ENCODE results near the gene GHDC.

The GHDC gene

GRCh38 chr17:42236760-42237159 lies 42.5 kb upstream of the GHDC start:
- TF ChIP-seq CTCF (IDR thresholded peaks at IDR 0.05) = no peak
- H3K4me1 ChIP-seq (ENCODE audit: control insufficient read depth in 1 of 2, insufficient read depth in 1 of 2, low read depth in 1 of 2, low read length in 1 of 2) = no peaks in the 10 kb centered on the region
- H3K9me3 ChIP-seq = no peaks in the 10 kb centered on the region
- H3K36me3 ChIP-seq = peaks cover 2% of the 10 kb centered on the region
- no peak overlapping the region for H3K27ac ChIP-seq
- no peak overlapping the region for H3K4me3 ChIP-seq (ENCODE audit: low read depth in 1 of 2, low read length in 1 of 2)
- H3K27me3 ChIP-seq = no peaks in the 10 kb centered on the region

- Histone ChIP-seq H3K27me3 (no peaks in the 10 kb centered on the region), H3K4me3 (ENCODE audit: low read depth in 1 of 2, low read length in 1 of 2) (no peak overlapping the region), H3K4me1 (ENCODE audit: control insufficient read depth in 1 of 2, insufficient read depth in 1 of 2, low read depth in 1 of 2, low read length in 1 of 2) (peaks cover under 1 to 2% of the 10 kb centered on the region in 2 experiments), H3K36me3 (peaks cover 27% of the 10 kb centered on the region), H3K27ac (peak overlapping the region; percentile 36), H3K9me3 (no peaks in the 10 kb centered on the region)
- TF ChIP-seq CTCF (IDR thresholded peaks at IDR 0.05) = no peak
Observed at GRCh38 chr17:42233994-42234393, 39.7 kb upstream of the GHDC start.

- Histone ChIP-seq H3K4me1 (ENCODE audit: control insufficient read depth in 1 of 2, insufficient read depth in 1 of 2, low read depth in 1 of 2, low read length in 1 of 2) (peaks cover 8 to 10% of the 10 kb centered on the region in 2 experiments), H3K27me3 (no peaks in the 10 kb centered on the region), H3K36me3 (peaks cover 35% of the 10 kb centered on the region), H3K27ac (no peak overlapping the region), H3K4me3 (ENCODE audit: low read depth in 1 of 2, low read length in 1 of 2) (no peak overlapping the region), H3K9me3 (no peaks in the 10 kb centered on the region)
- no peak for TF ChIP-seq CTCF (IDR thresholded peaks at IDR 0.05)
Observed at GRCh38 chr17:42233156-42233555, 38.9 kb upstream of the GHDC start.

GRCh38 chr17:42230225-42230624 lies 35.9 kb upstream of the GHDC start:
- peaks cover 63% of the 10 kb centered on the region for H3K36me3 ChIP-seq

GRCh38 chr17:42227849-42228700 lies 33.8 kb upstream of the GHDC start:
- Histone ChIP-seq H3K36me3 (peaks cover 85% of the 10 kb centered on the region), H3K9me3 (no peaks in the 10 kb centered on the region), H3K27me3 (no peaks in the 10 kb centered on the region), H3K4me1 (ENCODE audit: control insufficient read depth in 1 of 2, insufficient read depth in 1 of 2, low read depth in 1 of 2, low read length in 1 of 2) (peaks cover 31% of the 10 kb centered on the region in 2 experiments), H3K4me3 (ENCODE audit: low read depth in 1 of 2, low read length in 1 of 2) (no peak overlapping the region), H3K27ac (peak overlapping the region; percentile 78)
- TF ChIP-seq CTCF (IDR thresholded peaks at IDR 0.05) = no peak

More at GRCh38 chr17:42230225-42230624, 35.9 kb upstream of the GHDC start:
- TF ChIP-seq CTCF (IDR thresholded peaks at IDR 0.05) = no peak
- H3K27ac ChIP-seq = peak overlapping the region; percentile 23
- H3K9me3 ChIP-seq = no peaks in the 10 kb centered on the region
- H3K4me1 ChIP-seq (ENCODE audit: control insufficient read depth in 1 of 2, insufficient read depth in 1 of 2, low read depth in 1 of 2, low read length in 1 of 2) = peaks cover 26% of the 10 kb centered on the region in 2 experiments
- H3K27me3 ChIP-seq = no peaks in the 10 kb centered on the region
- no peak overlapping the region for H3K4me3 ChIP-seq (ENCODE audit: low read depth in 1 of 2, low read length in 1 of 2)
